Chondrocyte (in vitro differentiated cells): ENCODE results near the gene GSAP. TPM values are rescaled to one million over a fixed set of nuclear protein-coding genes. Genes with fewer than 3 reads are reported as not detected.
A peak's percentile ranks its signal among the peaks of the same experiment; 100 is the strongest.

Experiments used
- DNase-seq: peaks from one replicate; pipeline ENCODE4 v3.0.0; 2021; ENCODE audit warnings: mixed read lengths, low spot score
- H3K27ac Mint-ChIP-seq: one replicate; pipeline ENCODE4 v1.8.0; 2021; ENCODE audit warnings: mild to moderate bottlenecking, moderate library complexity, mixed read lengths; ENCODE audit not compliant: unreplicated experiment
- H3K27me3 Mint-ChIP-seq: 2 replicates; pipeline ENCODE4 v1.8.0; 2021; ENCODE audit warnings: low read depth, mixed read lengths
- H3K36me3 Mint-ChIP-seq: 2 replicates; pipeline ENCODE4 v1.8.0; 2021; ENCODE audit warnings: low read depth, mixed read lengths
- H3K4me1 Mint-ChIP-seq: 2 replicates; pipeline ENCODE4 v1.8.0; 2021; ENCODE audit warnings: low read depth, mild to moderate bottlenecking, mixed read lengths
- H3K4me3 Mint-ChIP-seq: one replicate; pipeline ENCODE4 v1.8.0; 2021; ENCODE audit warnings: mild to moderate bottlenecking, moderate library complexity, mixed read lengths; ENCODE audit not compliant: unreplicated experiment
- H3K9me3 Mint-ChIP-seq: 2 replicates; pipeline ENCODE4 v1.8.0; 2021; ENCODE audit warnings: low read depth, mixed read lengths
- total RNA-seq: library from RNA; stranded (reverse); gene quantifications from 3 replicates; pipeline ENCODE4 v1.2.1, GENCODE V29; 2021
- TF ChIP-seq, protein P1 (sequence below): fragments of 200-600 bp; sonication (generic); IDR thresholded peaks from 2 replicates; pipeline ENCODE4 v1.5.0; 2021; ENCODE audit warnings: antibody characterized with exemption, mild to moderate bottlenecking, moderate library complexity

The GSAP gene
- total RNA-seq, 1 donor from 2014 or later: 1.9 TPM

- H3K4me1 Mint-ChIP-seq: peaks cover 42% of the 10 kb centered on the region
- H3K36me3 Mint-ChIP-seq: no peaks in the 10 kb centered on the region
- DNase-seq: no peak
- H3K4me3 Mint-ChIP-seq: no peak overlapping the region
- peak overlapping the region; percentile 79 for H3K27ac Mint-ChIP-seq
- TF ChIP-seq, protein P1, sequence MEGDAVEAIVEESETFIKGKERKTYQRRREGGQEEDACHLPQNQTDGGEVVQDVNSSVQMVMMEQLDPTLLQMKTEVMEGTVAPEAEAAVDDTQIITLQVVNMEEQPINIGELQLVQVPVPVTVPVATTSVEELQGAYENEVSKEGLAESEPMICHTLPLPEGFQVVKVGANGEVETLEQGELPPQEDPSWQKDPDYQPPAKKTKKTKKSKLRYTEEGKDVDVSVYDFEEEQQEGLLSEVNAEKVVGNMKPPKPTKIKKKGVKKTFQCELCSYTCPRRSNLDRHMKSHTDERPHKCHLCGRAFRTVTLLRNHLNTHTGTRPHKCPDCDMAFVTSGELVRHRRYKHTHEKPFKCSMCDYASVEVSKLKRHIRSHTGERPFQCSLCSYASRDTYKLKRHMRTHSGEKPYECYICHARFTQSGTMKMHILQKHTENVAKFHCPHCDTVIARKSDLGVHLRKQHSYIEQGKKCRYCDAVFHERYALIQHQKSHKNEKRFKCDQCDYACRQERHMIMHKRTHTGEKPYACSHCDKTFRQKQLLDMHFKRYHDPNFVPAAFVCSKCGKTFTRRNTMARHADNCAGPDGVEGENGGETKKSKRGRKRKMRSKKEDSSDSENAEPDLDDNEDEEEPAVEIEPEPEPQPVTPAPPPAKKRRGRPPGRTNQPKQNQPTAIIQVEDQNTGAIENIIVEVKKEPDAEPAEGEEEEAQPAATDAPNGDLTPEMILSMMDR: no peak
- H3K9me3 Mint-ChIP-seq: no peaks in the 10 kb centered on the region
- no peaks in the 10 kb centered on the region for H3K27me3 Mint-ChIP-seq
Observed at GRCh38 chr7:77409739-77410547, 6.2 kb downstream of the GSAP start.

DNA sequence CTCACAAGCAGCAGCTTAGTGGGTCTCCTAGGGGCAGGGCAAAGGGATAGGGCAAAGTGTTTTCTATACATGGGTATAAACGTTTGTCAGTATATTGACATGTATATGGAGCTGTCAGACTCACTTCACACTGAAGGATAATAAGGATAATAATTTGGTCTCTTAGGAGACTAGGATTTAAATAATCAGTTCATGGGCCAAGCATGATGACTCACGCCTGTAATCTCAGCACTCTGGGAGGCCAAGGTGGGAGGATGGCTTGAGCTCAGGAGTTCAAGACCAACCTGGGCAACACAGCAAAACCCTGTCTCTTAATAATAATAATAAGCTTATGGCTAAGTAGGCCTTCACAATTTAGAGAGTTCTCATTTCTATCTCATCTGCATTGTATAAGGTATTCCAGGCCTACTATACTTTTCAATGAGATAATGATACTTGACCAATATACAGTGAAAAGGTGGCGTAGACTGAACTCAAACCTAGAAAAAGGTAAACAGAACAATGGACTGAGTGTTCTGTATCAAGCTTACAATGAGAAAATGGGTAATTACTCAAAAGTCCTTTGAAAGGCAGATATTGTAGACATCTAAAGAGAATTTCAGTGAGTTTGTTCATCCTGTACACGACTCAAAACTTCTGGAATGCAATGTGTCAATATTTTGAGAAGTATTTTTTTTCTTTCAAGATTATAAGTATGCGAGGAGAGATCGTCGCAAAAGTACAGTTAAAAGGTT, 7.0 kb downstream of the GSAP start:
- H3K36me3 Mint-ChIP-seq: no peaks in the 10 kb centered on the region
- no peaks in the 10 kb centered on the region for H3K9me3 Mint-ChIP-seq
- TF ChIP-seq, protein P1: no peak
- H3K4me1 Mint-ChIP-seq: peaks cover 37% of the 10 kb centered on the region
- H3K27ac Mint-ChIP-seq: peak overlapping the region; percentile 79
- DNase-seq: no peak
- no peak overlapping the region for H3K4me3 Mint-ChIP-seq
- no peaks in the 10 kb centered on the region for H3K27me3 Mint-ChIP-seq

DNA sequence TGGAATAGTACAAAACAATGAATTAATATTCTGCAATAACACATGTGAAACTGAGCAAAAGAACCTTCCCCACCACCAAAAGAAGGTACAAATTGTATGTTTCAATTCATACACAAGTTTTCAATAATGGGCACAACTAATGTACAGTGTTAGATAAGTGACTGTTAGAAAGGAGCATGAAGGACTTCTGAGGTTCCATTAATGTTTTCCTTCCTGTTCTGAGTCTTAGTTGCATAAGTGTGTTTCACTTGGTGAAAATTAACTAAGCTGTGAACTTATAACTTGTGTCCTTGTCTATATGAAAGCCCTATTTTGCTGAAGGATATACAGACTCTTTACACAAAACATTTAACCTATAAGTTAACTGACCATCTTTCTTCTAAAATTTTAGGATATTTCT, 8.2 kb downstream of the GSAP start:
- H3K9me3 Mint-ChIP-seq: no peaks in the 10 kb centered on the region

GRCh38 chr7:77406421-77406820, 9.7 kb downstream of the GSAP start:
- peaks cover 31% of the 10 kb centered on the region for H3K4me1 Mint-ChIP-seq
- TF ChIP-seq, protein P1: no peak
- no peak overlapping the region for H3K27ac Mint-ChIP-seq
- no peaks in the 10 kb centered on the region for H3K9me3 Mint-ChIP-seq
- H3K4me3 Mint-ChIP-seq: no peak overlapping the region
- no peak for DNase-seq
- no peaks in the 10 kb centered on the region for H3K36me3 Mint-ChIP-seq
- H3K27me3 Mint-ChIP-seq: no peaks in the 10 kb centered on the region

More for the DNA sequence above, 8.2 kb downstream of the GSAP start:
- no peaks in the 10 kb centered on the region for H3K36me3 Mint-ChIP-seq
- TF ChIP-seq, protein P1: no peak
- no peak for DNase-seq
- H3K4me1 Mint-ChIP-seq: peaks cover 29% of the 10 kb centered on the region
- H3K4me3 Mint-ChIP-seq: no peak overlapping the region
- H3K27me3 Mint-ChIP-seq: no peaks in the 10 kb centered on the region
- H3K27ac Mint-ChIP-seq: no peak overlapping the region

DNA sequence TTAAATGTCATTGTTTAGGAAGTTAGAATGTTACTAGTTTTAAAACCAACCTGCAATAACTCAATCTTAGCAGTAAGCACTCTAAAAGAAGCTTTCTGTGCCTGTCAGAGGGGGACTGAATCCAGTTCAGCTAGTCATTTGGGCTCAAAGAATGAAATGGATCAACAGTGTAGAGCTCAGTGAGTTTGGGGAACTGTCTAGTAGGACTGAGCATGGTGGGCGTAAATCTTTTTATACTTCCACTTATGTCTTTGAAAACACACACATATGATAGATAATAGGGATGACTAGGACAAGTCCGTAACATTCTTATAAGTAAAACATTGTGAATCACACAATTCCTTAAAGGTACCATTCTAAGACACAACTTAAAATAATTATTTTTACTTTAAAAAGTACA, 11.5 kb downstream of the GSAP start:
- TF ChIP-seq, protein P1: no peak
- peaks cover 22% of the 10 kb centered on the region for H3K4me1 Mint-ChIP-seq
- no peaks in the 10 kb centered on the region for H3K9me3 Mint-ChIP-seq
- no peak overlapping the region for H3K4me3 Mint-ChIP-seq
- no peak overlapping the region for H3K27ac Mint-ChIP-seq
- no peak for DNase-seq
- no peaks in the 10 kb centered on the region for H3K27me3 Mint-ChIP-seq
- no peaks in the 10 kb centered on the region for H3K36me3 Mint-ChIP-seq
